Activated CD8-positive, alpha-beta memory T cell treated with anti-CD3 and anti-CD28 coated beads for 1 hour (primary cell): Measurements from ENCODE around the gene SLC22A24.
"Not testable (repeated sequence)": the region's sequence is repeated elsewhere in the genome, so short reads cannot be mapped to it uniquely, and the experiment has no call there.

ENCODE experiments used
- DNase-seq, 2 donors: peaks; one replicate each; pipeline ENCODE4 v3.0.0-alpha.2; 2020; ENCODE audit warnings: low read depth in 1 of 2; ENCODE audit errors: extremely low read depth in 1 of 2

SLC22A24 gene, protein sequence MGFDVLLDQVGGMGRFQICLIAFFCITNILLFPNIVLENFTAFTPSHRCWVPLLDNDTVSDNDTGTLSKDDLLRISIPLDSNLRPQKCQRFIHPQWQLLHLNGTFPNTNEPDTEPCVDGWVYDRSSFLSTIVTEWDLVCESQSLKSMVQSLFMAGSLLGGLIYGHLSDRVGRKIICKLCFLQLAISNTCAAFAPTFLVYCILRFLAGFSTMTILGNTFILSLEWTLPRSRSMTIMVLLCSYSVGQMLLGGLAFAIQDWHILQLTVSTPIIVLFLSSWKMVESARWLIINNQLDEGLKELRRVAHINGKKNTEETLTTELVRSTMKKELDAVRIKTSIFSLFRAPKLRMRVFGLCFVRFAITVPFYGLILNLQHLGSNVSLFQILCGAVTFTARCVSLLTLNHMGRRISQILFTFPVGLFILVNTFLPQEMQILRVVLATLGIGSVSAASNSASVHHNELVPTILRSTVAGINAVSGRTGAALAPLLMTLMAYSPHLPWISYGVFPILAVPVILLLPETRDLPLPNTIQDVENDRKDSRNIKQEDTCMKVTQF

DNA sequence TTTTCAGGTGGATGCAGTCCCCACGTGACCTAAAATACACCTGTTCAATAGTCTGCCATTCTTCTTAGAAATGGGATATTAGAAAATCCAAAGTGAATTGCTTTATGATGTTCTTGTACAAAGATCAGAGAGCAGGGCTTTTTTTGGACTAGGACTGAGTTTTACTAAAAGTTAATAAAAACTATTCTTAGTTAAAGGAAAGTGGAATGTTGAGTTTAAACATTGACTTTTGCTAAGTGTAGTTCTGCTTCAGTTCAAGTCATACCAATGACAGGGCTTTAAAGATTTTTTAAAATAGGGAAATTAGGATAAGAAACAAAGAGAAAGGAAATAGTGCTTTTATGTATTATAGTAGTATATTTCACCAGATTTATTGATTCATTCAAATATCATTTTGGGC lies at the start of gene SLC22A24:
Gene SLC22A24, minus strand, starts transcription at position 101 of the 400 bp plus-strand sequence. CDS start 442 bp downstream, outside the sequence.
- no peak for DNase-seq

GRCh38 chr11:63180536-63180935 lies 36.5 kb upstream of the SLC22A24 start:
- DNase-seq = no peak

- no peak for DNase-seq
Measured at GRCh38 chr11:63179432-63180041, 35.5 kb upstream of the SLC22A24 start.

- DNase-seq = no peak
Measured at GRCh38 chr11:63177872-63178271, 33.9 kb upstream of the SLC22A24 start.

DNA sequence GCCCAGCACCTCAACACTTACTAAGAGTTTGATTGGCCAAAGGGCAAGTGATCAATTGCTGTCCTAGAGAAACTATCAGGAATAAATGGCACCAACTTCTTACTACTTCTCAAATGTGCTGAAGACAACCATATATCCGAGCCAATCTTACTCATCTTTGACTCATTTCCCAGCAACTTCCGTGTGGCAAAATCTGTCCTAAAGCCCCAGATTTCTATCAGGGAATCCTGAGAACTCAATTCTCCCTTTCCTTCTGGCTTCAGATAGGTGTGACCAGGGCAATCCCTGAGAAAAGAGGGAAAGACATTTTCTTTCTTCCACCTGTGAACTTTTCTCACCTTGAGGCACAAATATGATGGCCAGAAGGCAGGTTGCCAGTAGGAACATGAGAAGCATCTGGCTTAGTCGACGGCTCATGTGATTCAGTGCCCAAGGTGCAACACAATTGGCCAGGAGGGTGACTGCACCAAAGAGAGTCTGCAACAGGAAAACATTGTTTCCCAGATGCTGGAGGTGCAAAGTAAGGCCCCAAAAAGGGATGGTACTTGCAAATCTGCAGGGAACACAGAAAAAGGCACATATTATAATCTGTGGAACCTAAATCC lies 21.8 kb upstream of the SLC22A24 start:
- no peak for DNase-seq

DNA sequence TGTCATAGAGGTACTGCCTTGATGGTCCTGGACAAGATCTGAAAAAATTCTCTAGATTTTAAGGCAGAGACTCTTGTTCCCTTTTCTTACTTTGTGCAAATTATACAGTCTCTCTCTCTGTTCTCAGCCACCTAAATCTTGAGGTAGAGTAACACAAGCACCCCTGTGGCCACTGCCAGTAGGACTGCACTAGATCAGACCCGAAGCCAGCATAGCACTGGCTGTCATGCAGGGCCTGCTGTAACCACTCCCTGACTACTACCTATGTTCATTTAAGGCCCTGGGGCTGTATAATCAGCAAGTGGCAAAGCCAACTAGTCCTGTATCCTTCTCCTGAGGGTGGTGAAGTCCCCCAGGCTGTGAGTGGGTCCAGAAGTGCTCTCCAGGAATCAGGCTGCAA lies 11.8 kb upstream of the SLC22A24 start:
- no peak for DNase-seq

- no peak for DNase-seq
Measured at GRCh38 chr11:63146581-63146980, 2.6 kb upstream of the SLC22A24 start.

DNA sequence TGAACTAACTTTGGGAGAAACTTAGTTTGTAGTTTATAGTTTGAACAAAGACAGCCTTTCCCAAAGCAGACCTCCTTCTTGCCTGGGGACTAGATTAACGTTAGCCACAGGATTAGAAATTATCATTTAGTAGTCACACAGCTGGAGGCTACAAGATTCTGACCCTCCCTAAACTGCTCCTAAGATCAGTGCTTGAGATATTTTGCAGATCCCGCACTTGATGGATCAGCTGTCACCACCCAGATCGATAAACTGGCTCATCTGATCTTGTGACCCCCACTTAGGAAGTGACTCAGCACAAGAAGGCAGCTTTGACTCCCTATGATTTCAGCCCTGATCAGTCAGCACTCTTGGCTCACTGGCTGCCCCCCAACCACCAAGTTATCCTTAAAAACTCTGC lies 1.6 kb downstream of the SLC22A24 start:
- DNase-seq = no peak

GRCh38 chr11:63132985-63133775 lies 10.8 kb downstream of the SLC22A24 start:
- DNase-seq = no peak

DNA sequence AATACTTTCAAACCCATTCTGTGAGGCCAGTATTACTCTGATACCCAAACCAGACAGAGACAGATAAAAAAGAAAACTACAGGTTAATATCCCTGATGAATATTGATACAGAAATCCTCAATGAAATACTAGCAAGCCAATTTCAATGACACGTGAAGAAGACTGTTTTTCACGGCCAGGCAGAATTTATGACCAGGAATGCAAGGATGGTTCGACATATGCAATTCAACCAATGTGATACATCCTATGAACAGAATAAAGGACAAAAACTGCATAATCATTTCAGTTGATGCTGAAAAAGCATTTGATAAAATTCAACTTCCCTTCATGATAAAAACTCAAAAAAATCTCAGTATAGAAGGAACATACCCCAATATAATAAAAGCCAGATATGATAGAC lies 44.5 kb downstream of the SLC22A24 start:
- no peak for DNase-seq

DNA sequence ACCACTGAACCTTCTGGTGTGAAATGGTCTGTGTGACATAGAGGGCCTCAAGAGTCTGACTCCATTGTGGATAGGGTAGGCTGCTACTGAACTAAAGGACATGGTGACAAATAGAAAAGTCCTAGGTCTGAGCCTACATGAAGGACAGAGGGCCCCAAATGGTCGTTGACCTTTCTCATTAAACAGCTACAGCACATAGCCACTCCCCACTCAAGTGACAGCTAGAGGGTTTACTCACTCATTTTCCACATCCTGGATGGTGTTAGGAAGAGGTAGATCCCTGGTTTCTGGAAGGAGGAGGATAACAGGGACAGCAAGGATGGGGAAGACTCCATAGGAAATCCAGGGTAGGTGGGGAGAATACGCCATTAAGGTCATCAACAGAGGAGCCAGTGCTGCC lies 63.3 kb downstream of the SLC22A24 start:
- DNase-seq = no peak

DNA sequence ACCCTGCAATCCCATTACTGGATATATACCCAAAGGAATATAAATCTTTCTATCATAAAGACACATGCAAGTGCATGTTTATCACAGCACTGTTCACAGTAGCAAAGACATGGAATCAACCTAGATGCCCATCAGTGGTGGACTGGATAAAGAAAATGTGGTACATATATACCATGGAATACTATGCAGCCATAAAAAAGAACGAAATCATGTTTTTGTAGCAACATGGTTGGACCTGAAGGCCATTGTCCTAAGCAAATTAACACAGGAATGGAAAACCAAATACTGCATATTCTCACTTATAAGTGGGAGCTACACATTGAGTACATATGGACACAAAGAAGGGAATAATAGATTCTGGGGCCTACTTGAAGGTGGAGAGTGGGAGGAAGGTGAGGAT lies 97.8 kb downstream of the SLC22A24 start:
- DNase-seq = not testable (repeated sequence)

- DNase-seq = no peak
Measured at GRCh38 chr11:63042596-63042995, 101.4 kb downstream of the SLC22A24 start.

DNA sequence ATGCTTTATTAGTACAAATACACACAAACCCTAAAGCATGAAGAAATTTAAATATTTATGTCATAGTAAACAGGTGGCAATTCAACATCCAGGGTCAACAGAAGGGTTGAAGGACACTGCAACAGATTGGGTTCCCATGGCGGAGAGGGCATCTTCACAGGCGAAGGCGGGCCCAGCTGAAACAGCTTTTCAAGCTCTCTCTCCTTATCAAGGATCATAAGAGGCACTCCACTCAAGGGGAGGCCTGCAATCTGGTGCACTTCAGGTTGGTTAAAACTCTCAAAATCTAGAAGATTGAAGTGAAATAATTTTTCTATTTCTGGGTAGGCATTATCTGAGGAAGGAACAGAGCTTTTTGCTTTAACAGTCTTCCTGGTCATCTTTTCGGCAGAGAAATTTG lies 111.6 kb downstream of the SLC22A24 start:
- no peak for DNase-seq
